IPS-NIHi11 (cell line): Measurements from ENCODE around the gene TMEM263.
A peak's percentile ranks its signal among the peaks of the same experiment; 100 is the strongest.

ENCODE experiments used
- DNase-seq: peaks from one replicate; pipeline ENCODE4 v3.0.0; 2012; ENCODE audit warnings: mixed read lengths, low spot score

The TMEM263 gene

GRCh38 chr12:106950591-106950990 is 5.1 kb upstream of the TMEM263 start:
- DNase-seq, result no peak

DNA sequence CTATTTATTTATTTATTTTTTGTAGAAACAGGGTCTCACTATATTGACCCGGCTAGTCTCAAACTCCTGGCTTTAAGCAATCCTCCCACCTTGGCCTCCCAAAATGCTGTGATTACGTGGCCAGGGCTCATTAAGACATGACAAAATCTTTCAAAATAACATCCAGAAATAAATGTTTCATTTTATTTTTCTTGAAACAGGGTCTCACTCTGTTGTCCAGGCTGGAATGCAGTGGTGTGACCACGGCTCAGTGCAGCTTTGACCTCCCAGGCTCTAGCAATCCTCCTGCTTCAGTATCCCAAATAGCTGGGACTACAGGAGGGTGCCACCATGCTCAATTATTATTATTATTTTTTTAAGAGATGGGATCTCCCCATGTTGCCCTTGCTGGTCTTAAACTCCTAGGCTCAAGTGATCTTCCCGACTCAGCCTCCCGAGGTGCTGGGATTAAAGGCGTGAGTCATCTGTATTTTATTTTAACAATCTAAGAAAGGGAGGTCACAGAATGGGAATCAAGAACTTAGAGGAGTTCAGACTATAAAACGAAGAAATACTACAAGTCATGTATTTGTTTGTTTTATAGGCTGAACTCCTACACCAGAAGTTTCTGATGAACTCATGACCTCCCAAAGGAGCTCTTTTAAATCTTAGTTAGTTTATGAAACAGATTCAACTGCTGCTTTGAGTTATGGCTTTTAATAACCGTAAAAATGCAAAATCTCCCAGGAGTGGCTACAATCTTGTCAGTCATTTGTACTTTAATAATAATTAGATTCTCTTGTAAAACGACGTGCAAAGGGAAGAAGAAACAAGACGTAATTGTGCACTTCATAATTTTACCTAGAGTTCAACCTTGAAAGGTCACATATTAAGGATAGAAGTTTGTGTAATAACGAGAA is 2.1 kb upstream of the TMEM263 start:
- no peak for DNase-seq

DNA sequence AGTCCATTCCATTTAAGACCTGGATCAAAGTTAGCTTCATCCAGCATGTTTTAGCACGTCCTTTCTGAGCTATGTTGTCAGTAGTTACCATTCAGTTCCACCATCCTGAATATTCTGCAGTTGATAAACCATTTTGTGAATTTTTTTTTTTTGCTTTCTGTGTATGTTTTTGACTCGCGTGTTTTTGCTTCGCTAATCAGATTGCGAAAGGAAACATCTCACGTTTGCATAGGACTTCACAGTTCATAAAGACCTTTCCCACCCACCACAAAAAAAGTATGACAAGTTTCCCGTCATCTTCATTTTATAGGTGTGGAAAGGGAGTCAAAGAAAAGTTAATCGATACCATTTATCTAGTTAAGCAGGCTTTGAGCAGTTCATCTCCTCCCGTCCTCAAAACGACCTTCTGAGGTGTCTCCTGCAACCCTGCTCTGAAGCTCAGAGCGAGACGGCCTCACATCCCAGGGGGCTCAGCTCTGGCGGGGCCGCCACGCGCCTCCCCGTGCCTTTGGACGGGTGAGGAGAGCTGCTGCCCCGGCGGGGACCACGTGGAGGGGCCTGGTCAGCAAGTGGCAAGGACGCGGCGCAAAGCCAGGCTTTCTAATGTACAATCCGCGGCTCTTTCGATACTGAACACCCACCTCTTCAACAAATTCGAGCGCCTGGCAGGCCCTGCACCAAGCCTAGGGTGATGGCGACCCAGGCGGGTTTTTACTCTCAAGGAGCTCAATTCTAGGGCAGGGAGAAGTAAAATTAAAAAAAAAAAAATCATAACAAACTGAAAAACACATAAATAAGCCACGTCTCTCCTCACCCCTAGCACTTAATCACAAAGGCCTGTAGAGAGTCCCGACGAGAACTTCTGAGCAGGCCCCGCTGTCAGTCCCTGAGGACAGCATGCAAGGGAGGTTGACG is 988 bp upstream of the TMEM263 start:
- DNase-seq, result peak; percentile 21

GRCh38 chr12:106956048-106956578 is 406 bp downstream of the TMEM263 start:
- peak; percentile 79 for DNase-seq

DNA sequence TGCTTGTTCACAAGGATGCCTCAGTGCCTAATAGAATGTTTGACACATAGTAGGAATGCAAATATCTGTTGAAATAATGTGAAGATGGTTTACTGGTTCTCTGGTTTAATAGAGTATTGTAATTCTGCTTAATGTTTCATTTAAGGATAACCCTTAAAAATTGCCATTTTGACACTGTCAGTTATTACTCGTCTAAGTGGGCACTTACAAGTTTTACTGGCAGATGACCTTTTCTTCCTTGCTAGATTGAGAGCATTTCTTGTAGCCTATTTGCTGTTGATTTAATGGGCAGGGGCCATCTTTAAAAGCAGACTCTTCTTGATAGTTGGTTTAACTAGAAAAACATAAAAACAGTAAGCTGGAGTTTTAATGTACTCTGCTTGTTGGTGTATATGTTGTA is 1.9 kb downstream of the TMEM263 start:
- no peak for DNase-seq

DNA sequence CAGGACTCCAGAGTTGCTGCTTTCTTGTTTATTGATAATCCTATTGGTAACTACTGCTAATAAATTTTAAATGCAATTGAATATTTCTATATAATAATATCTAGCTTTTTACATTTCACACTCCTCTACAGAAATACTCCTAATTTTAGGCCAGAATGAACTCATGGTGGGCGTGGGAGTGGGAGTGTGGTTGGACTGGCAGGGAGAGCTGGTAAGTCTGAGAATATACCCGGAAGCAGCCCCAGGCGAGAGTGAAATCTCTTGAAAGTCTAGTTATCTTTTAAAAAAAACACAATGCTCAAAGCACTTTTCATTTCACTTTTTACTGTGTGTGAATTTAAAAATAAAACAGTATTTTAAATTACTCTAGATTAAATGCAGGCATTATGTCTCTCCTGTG is 4.7 kb downstream of the TMEM263 start:
- DNase-seq, result no peak

DNA sequence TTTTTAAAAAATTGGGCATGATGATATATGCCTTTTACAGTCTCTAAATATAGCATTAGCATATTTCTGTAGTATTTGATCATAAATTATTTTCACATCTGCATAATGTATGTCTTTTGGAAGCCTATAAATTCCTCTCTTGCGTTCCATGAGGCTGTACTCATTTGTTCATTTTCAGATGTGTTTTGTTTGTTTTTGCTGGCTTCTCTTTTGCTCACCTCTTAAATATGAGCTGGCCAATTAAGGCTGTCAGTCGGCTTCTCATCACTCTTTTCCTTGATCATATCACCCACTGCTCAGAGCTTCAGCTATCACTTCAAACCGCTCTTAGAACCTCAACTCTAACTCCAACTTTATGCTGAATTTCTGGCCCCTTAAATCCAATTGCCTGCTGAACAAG is 6.6 kb downstream of the TMEM263 start:
- no peak for DNase-seq

GRCh38 chr12:106964526-106964925 is 8.8 kb downstream of the TMEM263 start:
- DNase-seq, result no peak

DNA sequence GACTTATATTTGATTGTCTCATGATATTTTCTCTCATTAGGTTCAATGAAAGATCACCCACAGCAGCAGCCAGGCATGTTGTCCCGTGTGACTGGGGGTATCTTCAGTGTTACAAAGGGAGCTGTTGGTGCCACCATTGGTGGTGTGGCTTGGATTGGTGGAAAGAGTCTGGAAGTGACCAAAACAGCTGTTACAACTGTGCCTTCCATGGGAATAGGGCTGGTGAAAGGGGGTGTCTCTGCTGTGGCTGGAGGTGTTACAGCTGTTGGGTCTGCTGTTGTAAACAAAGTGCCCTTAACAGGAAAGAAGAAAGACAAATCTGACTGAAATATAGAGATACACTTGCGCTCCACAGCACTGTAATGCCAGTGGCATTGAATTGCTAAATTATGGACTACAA is 15.4 kb downstream of the TMEM263 start:
- no peak for DNase-seq

GRCh38 chr12:106973545-106973944 is 17.8 kb downstream of the TMEM263 start:
- no peak for DNase-seq

DNA sequence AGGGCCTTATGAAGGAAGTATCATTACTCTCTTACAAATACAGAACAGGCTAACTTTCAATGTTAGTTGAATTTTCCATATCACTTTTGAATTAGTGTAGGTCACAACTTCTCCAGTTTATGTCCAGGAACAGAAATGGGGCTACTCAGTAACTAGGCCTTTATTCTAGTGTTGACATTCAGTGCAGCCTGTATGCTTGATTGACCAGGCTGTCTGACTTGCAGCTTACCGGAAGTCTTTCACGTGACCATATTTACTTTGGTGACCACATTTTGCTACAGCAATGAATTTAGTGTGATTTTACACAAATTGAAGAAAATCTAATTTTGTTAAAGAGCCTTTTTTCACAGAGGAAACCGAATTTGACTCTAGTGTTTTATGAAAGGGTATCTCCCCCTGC is 18.8 kb downstream of the TMEM263 start:
- no peak for DNase-seq

DNA sequence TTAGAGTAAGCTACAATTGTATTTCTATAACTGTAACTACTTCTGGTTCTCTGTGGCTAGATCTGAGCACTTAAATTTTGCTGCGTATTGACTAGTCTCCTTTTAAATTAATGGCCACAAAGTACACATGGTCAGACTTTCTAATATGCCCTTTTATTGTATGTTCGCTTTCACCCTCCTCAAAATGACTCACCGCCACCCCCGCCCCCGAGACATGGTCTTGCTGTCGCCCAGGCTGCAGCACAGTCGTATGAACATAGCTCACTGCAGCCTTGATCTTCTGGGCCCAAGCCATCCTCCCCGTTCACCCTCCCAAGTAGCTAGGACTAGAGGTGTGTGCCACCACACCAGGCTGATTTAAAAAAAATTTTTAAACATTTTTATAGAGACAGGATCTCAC is 19.4 kb downstream of the TMEM263 start:
- DNase-seq, result no peak

GRCh38 chr12:106975993-106976658 is 20.4 kb downstream of the TMEM263 start:
- no peak for DNase-seq

DNA sequence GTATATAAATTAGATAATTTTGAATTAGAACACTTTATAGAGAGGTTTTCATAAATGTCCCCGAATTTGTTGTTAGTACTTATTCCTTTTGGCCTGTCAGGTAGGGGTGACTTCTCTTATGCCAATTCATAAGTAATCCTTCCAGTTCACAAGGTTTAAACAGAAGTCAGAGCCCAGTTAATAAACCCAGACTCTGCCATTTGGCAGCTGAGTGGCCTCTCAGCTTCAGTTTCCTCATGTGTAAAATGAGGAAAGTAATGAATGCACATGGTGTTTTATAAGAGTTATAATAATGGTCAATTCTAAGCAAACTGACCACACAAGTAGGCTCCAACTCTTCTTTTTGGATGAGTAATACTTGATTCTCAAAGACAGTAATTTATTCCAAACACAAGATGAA is 21.0 kb downstream of the TMEM263 start:
- DNase-seq, result no peak

GRCh38 chr12:106978035-106978800 is 22.5 kb downstream of the TMEM263 start:
- no peak for DNase-seq

DNA sequence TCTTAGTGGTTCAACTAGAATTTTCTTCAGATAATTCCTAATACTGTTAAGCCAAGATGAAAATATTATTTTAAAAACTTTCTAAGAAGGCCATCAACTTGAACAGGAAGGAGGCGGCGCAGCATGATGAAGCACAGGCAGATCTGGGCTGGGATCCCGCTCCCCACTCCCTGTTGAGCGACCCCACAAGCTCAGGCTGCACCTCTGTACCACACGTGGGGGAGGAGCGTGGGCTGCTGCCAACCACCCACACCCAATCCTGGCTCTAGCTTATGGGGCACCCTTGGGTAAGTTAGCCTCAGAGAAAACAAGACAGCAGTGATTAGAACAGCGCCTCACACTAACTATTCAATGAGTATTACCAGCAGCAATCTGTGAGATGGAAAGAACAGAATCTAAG is 25.2 kb downstream of the TMEM263 start:
- no peak for DNase-seq

DNA sequence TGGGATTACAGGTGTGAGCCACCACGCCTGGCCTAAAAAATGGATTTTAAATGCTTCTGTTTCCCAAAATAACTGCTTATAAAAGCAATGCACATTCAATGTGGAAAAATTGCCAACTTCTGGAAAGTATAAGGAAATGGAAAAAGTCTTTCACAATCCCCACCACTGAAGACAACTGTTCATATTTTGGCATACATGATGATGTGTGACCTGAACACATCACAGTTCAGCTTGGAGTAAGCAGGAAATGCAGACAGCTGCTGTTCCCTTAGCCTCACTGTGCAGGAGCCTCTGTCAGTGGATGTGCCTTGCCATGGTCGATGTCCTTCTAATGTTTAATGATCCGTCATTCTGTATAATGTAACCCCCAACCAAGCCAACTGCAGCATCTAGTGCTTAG is 26.1 kb downstream of the TMEM263 start:
- no peak for DNase-seq

DNA sequence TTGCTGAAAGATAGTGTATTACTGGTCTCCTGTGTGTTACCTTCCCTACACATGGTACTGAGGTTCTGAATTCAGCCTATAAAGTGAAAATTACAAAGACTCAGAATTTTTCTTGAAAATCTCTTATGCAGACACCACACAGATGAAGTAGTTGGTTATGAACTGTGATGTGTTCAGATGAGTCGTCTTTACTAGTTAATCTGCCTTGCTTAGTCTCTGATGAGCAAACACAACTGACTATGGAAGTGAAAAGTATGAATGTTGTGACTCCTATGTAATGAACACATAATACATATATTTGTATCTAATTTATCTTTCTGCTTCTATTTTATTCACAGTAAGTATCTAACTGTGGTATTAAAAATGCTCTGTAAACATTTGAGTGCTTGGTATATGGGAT is 26.5 kb downstream of the TMEM263 start:
- DNase-seq, result no peak

- DNase-seq, result no peak
Observed at GRCh38 chr12:106984588-106985137, 29.0 kb downstream of the TMEM263 start.

DNA sequence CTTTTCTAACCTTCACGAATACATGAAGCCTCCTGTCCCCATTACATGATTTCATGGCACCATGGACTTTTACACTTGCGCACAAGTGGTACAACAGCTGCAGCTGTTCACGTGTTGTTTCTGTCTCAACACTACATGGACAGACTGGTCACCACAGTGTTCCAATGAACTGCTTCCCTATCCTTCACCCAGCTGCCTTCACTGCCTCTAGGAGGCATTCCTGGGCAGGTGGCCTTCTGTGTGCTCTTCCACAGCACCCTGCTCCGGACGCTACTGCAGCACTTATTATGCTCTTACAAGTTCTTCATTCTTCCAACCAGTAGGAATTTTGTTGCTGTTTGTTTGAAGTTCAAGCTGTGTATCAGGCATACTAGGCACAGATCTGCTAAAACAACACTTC is 29.8 kb downstream of the TMEM263 start:
- DNase-seq, result no peak

- no peak for DNase-seq
Observed at GRCh38 chr12:106986135-106986534, 30.4 kb downstream of the TMEM263 start.
